ENCODE data around the gene NAA25.

DNA sequence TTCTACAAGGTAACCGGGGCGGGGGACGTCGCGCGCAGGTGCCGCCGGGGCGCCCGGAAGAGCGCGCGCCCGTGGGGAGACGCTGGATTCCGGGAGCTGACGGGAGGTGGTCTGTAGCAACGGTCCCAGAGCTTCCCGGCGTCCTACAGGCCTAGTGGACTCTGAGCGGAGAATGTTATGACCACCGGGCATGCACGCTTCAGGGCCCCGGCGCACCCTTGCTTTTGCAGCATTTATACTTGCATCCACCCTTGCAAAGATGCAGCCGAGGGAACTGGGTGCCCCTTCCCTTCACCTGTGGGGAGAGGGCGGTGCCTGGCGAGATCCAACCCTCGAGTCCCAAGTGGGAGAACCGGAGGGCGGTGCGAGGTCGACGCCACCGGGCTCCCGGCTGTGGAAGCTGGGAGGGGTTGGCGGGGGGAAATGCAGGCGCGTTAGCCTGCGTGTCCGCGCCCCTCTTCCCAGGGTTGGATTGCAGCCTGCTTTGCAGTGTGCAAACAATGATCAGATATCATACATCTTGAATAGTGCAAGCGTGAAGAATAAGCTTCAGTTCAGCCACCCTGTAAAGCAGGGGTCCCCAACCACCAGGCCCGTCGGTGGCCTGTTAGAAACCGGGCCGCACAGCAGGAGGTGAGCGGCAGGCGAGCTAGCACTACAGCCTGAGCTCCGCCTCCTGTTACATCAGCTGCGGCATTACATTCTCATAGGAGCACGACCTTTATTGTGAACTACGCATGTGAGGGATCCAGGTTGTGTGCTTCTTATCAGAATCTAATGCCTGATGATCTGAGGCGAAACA lies 94.8 kb downstream of the NAA25 start:
- TF ChIP-seq, protein P1, sequence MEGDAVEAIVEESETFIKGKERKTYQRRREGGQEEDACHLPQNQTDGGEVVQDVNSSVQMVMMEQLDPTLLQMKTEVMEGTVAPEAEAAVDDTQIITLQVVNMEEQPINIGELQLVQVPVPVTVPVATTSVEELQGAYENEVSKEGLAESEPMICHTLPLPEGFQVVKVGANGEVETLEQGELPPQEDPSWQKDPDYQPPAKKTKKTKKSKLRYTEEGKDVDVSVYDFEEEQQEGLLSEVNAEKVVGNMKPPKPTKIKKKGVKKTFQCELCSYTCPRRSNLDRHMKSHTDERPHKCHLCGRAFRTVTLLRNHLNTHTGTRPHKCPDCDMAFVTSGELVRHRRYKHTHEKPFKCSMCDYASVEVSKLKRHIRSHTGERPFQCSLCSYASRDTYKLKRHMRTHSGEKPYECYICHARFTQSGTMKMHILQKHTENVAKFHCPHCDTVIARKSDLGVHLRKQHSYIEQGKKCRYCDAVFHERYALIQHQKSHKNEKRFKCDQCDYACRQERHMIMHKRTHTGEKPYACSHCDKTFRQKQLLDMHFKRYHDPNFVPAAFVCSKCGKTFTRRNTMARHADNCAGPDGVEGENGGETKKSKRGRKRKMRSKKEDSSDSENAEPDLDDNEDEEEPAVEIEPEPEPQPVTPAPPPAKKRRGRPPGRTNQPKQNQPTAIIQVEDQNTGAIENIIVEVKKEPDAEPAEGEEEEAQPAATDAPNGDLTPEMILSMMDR (IDR thresholded peaks at IDR 0.05) = peak in 1 of 4 experiments; percentile 4
- no peak for TF ChIP-seq POLR2A (IDR thresholded peaks at IDR 0.05)
- TF ChIP-seq POLR2AphosphoS5 (IDR thresholded peaks at IDR 0.05) = no peak

All from prostate gland (tissue), 2 donors.